NOMO-1 treated with dmso at 0.1 percent for 144 hours (cell line): ENCODE data around the gene DDN.

Experiments
- DNase-seq: peaks from one replicate; lab custom pipeline; 2025; ENCODE audit not compliant: unreplicated experiment; lab: John Stamatoyannopoulos, UW

The DDN gene

DNA sequence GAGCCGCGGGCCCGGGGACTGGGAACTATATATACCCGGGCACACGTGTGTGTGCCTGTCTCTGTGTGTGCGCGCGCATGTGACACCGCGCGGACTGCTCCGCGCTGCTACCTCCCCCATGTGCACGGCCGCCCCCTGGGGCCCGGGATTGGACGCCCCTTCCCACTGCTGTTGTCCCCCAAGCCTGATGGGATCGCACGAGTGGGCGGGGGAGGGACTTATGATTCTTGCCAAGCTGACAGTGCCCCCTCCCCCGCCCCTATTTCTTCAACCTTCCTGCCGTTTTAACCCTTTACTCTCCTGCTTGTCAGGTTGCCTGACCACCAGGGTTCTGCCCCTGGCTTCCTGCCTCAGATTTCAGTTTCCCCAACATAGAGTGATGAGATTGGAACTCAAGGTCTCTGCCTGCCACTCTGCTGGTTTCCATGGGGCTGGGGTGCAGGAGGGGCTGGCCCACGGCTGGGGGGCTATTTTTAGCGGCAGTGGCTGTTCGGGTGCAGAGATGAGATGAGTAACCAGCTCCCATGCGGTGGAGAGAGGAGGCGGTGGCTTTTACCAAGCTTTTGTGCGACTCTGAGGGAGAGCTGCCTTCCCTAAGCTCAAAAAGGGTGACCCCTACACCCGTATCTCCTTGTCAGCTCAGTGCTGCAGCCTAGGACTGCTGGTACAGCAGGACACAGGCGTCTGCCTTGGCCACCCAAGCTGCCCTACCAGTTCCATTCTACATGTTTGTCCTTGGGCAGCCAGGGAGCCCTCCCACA is at the start of gene DDN:
Gene DDN (minus strand): TSS at position 5 of the 761 bp plus-strand sequence. CDS start 88 bp downstream, outside the sequence.
- DNase-seq = no peak

DNA sequence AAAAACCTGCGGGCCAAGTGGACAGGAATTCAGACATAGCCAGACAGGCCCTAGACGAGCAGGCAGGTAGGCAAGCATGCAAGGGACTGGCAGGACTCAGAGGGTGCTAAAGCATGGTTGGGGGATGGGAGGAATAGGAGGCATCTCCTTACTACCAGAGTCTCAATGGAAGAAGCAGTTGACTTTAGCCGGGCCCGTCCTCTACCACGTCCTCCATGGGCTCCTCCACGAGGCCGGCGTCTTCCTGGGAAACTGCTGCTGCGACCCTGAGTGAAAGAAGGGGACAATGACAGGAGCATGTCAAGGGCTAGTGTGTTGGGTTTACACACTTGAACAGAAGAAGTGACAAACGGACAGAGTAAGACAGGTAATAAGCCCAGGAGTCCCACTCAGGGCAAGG is 49.8 kb upstream of the DDN start:
- no peak for DNase-seq

DNA sequence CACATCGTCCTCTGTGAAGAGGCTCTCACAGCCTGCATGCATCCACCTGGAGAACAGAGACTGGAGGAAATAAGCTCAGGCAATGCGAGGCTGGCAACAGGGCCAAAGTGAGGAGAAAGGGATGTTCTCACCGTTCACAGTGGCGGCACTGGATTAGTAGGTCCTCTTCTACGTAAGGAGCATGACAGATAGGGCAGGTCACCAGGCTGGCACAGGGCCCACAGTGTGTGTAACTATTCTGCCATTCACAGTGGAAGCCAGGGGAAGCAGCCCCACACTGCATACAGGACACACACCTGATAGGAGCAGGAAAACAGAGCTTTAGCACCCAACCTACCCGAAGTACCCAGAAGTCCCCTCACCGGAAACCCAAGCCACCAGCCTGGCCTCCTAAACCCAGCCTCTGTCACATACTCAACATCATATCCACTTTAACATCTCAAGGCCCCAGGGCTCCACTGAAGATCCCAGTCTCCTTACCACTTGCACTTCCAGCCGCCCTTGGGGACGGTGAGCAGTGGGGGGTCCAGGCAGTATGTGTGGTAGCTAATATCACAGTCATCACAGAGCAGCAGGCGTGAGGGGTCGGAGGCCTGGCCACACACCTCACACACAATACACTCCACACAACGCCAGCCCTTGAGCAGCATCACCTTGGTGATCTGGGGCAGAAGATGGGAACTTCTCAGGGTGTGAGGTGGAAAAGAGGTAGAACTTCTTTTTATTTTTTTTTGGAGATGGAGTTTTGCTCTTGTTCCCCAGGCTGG is 47.1 kb upstream of the DDN start:
- no peak for DNase-seq

DNA sequence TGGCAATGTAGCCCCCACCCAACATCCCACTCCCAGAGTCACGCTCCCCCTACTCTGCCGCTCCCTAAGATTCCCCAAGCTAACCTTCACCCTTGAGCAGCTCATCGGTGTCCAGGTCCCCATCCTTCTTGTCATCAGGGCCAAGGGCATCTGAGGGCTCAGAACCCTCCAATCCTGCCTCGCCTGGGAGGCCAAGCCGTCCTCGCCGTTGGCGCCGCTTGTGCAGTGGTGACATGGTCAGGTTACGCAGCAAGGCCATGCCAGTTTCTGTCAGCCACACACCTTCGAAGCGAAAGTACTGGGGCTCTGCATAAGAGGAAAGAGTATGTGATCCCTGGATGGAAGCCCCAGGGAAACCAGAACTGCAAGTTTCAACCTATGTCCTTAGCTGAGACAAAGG is 45.5 kb upstream of the DDN start:
- DNase-seq = no peak

DNA sequence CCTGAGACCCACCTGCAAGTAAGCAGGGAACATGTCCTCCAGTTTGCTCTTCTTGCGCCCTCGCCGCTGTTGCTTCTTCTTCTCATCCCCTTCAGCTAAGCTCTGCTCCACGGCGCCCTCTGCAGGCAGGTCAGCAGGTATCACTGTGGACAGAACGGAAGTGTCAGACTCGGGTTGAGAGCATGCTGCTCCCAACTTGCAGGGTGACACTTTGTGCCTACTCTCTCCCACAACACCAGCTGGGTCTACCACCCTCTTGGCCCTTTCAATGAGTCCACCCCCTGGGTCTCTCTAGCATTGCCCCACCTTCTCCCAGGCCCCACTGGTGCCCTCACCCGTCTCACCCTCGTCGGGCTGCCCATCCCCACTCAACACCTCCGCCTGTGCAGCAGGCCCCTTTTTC is 44.7 kb upstream of the DDN start:
- peak; percentile 65 for DNase-seq

DNA sequence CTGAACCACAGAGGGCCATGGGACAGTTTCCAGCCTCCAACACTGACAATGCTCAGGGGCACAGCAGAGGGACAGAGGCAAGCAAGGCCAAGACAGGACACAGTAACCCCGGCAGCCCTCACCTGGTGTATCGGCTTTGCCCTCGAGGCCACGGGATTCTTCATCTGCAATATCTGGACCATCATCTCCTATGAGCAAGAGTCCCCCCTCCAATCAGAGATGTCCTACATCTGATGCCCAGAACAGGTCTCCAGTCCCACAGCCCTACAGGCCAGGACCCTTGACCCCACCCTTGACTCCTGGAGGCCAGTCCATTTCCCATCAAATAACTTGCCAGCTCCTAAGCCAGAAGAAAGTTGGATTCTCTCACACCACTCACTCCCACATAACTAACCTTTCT is 44.1 kb upstream of the DDN start:
- DNase-seq = no peak

DNA sequence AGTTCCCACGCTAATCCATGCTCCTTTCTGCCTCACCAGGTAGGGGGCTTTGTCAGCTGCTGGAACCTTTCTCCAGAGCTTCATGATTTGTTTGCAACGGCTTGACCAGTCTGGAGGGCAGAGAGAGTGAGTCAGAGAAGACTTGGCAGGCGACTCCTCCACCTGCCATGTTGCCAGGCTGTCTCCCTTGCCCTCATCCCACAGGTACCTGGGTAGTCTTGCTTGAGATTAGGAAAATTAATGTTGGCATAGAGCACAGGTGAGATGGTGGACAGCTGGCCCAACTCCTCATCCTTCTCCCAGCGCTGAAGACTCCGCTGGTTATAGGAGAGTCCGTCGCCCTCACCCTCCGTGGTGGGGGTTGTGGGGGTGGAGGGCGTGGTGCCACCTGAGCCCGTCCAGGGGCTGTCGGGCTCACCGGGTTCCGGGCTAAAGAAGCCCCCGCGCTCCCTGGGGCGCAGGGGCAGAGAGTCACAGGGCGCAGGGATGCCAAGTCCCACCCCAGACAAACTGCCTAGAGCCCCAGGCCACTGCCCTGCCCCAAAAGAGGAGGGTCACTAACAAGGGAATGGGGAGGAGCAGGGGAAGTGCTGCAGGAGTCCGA is 42.8 kb upstream of the DDN start:
- no peak for DNase-seq

DNA sequence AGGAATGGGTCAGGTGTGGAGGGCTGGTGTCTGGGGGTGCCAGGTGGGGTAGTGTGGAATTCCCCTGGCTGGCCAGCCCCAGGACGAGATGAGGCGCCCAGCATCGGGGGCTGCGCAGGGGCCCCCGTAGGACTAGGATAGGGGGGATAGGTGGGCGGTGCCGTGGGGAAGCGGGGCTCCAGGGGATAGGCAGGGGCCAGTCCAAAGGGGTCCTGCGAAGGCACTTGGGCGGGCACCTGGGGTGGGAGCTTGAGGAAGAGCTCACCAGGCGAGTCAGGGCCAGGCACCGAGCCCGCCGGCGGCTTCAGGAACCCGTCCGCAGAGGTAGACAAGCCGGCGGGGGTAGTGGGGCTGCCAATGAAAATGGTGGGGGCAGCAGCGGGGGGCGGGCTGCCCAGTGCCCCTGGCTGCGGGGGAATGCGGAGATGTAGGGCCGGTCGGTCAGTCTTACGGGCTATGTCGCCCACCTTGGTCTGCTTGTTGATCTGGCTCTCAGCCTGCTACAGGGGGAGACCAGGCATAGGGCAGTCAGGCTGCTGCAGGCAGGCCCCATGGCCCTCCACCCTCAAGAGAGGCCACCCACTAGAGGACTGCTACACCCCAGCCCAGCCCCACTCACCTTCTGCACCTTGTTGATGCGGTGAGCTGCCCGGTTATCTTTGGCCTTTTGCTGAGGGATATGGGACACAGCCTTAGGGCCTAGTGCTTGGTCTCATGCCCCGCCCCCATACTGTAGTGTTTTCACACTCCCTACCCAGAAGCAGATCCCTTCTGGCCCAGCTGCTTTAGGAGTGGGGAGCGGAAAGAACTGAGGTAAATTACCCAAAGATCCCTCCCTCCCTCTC is 42.1 kb upstream of the DDN start:
- no peak for DNase-seq

DNA sequence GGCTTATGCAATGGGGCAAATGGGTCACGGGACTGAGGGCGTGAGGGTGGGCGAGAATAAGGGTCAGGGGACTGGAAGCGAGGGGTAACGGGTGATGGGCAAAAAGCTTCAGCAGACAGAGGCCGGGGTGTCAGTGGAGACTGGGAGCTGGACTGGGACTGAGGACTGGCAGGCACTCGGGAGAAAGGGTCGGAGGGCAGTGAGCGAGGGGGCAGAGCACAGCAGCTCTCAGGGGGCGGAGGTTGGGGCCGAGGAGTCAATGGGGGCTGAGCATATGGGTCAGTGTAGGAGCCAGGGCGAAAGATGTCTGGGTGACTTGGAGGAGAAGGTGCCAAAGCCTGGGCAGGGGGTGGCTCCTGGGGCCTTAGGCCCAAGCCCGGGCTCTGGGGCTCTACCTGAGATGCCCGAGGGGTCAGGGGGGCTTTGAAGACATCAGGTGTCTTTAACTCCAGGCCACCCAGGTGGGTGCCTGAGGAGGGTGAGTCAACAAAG is 41.2 kb upstream of the DDN start:
- DNase-seq = no peak

DNA sequence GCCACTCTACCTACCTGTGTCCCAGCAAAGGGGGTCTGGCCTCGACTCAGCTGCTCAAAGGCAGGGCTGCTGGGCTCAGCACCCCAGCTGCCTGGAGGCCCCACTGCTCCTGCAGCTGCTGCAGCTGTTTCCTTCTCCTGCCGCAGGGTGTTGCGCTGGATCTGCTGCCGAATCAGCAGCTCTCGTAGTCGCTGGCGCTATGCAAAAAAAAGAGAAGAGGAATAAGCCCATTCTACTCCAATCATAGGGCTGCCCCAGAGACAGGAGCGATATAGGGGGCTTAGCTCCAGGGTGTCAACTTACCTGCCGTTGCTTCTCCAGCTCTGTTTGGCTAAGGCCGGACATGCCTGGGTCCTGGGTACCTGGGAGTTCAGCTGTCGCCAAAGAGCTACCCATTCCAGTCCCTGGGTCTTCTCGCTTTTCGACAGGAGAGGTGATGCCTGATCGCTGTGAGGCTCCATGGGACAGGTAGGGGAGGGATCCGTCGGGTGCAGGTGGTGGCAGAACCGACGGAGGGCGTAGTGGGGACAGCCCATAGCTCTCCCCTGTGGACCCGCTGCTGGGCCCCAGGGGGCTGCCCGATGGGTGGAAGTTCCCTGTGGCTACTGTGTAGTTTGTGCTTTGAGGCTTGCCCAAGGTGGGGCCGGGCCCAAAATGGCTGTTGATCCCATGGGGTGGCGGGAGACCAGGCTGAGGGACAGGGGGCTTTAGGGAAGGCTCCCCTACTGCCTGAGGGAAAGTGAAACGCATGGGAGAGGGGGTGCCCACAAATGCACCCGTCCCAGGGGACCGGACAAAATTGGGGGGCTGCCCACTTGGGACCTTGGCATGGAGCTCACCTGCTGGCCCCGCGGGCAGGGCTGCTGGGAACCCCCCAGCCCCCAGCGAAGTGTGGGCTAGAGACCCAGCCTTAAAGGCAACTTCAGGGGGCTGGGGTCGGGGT is 40.5 kb upstream of the DDN start:
- no peak for DNase-seq

DNA sequence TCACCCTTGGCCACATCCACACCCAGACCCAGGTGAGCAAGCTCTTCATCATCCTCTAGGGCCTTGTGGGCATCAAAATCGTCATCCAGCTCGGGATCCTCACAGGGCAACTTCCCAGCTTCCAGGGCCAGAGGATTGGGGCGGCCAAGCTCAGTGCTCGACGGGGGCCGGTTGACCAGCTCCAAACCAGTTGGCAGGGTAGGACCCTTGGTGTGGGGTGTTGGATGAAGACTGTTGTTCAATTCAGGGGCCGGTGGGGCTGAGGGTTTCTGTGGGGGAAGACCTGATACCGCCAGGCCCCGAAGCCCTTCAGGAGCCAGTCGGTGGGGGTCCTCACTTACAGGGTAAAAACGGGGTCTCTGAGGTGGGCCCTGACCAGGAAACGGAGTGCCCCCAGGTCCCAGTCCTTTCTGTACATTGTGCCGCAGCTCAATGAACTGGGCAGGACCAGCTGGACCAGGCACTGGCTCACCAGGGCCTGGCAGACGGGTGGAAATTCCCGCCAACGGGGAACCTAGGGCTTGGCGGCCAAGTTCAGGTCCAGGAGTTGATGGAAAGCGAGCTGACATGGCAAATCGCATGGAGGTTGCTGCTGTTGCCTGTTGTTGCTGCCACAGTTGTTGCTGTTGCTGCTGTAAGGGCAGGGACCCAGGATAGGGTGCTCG is 39.2 kb upstream of the DDN start:
- no peak for DNase-seq

DNA sequence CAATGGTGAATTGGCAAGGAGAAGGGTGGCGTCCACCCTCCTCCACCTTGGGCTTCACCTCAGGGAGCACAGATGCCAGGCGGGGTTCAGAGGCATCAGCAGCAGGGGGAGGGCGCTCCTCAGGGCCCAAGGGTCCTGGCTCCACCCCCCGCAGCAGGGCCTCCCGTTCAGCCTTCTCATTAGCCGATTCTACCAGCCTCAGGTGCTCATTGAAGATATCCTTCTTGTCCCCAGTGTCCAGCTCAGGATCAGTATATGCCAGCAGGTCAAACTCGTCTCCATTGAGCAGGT is 38.7 kb upstream of the DDN start:
- no peak for DNase-seq

DNA sequence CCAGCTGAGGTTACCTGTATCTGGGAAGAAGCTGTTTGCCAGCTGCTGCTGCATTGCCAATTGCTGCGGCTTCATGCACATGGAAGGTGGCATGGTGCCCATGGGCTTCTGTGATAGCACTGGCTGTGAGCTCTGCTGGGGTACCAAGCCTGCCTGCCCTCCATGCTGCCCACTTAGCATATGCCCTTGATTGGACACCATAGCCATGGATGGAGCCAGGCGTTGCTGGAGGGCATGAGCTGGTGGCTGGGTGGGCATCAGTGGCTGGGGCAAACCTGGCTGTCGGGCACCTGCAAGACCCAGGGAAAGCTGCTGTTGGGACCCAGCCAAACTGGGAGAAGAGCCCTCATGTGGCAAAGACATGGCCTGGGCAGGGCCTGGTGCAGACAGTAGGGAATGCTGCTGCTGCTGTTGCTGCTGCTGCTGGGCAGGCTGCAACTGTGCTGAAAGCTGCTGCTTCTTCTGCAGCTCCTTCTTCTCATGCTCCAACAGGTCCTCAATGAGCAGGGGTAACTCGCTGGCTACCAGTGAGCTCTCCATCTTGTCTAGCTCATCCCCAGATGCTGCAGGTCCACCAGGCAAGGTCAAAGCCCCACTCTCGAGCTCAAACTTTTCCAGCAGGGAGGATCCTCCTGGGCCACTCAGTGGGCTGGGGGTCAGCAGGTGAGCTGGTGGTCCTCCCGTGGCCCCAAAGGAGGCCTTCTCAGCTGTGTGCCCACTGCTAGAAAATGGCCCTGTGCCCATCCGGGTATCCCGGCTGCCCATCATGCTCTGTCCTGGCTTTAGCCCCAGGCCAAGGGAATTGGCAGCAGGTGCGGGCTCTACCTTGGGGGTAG is 38.2 kb upstream of the DDN start:
- DNase-seq = no peak

DNA sequence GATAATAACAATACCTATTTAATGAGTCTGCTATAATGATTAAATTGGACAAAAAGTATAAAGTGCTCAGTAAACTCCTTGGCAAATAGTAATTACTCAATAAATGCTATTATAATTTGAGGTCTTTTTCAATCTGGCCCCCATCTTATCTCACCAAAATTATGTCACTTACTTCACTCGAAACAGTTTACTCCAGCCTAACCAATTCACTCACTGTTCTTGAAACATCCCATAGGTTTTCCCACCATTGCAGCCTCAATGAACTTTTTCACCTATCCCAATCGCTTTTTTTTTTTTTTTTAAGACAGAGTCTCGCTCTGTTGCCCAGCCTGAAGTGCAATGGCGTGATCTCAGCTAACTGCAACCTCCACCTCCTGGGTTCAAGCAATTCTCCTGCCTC is 36.9 kb upstream of the DDN start:
- no peak for DNase-seq

DNA sequence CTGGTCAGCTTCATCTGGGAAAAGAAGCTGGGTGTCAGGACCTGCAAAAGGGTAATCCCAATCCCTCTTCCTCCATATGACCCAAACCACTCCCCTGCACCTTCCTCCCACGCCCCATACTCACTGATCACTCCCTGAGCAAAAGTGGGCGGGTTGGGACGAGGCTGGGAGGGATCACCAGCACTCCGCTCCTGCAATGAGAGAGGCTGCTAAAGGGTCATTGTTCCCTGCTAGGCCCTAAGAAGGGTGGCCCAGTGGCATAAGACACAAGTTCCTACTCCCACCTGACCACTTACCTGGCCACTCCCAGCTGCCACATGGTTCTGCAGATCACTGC is 35.1 kb upstream of the DDN start:
- no peak for DNase-seq

DNA sequence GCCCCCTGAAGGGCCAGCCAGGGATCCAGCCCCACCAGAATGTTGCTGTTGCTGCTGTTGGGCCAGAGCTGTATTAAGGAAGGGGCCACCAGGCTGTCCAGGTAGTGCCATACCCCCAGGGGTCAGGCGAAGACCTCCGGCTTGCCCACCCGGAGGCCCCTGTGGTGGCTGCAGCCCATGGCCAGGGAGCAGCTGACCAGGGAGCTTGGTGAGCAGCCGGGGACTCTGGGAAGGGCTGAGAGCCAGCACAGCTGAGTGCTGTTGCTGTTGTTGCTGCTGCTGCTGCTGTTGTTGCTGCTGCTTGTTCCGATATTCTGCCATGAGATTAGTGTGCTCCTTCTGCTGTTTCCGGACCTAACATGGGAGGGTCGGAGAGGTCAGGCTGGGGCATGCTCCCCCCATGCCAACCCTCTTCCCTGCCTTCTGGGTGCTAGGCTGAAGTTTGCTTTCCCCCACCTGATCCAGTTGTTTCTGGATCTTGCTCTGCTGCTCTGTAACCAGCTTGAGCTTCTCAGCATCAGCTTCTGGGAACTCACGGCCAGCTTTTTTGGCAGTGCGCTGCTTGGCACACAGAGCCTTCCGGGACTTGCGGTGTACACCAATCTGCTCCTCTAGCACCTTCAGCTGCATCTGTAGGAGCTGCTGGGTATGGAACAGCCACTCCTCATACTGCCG is 34.6 kb upstream of the DDN start:
- no peak for DNase-seq

DNA sequence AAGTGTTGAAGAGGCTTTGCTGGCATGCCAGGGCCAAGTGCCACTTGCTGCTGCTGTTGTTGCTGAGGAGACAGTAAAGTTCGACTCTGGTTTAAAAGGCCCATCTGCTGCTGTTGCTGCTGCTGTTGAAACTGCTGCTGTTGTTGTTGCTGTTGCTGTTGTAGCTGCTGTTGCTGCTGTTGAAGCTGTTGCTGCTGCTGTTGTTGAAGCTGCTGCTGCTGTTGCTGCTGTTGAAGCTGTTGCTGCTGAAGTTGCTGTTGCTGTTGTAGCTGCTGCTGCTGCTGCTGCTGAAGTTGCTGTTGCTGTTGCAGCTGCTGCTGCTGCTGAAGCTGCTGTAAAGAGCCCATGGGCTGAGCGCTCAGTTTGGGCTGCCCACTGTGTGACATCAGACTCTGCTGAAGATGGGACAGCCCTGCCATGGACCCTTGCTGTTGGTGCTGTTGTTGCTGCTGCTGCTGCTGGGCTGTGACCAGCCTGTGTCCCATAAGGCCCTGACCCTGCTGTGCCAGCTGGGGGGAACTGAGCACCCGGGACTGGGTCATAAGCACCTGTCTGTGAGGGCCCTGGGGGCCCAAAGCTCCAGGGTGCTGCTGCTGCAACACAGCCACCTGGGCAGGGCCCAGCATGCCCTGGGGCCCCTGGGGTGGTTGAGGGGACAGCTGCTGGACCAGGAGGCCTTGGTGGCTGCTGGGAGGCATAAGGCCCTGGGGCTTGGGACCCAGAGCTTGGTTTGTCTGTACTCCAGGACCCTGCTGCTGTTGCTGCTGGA is 33.7 kb upstream of the DDN start:
- no peak for DNase-seq

DNA sequence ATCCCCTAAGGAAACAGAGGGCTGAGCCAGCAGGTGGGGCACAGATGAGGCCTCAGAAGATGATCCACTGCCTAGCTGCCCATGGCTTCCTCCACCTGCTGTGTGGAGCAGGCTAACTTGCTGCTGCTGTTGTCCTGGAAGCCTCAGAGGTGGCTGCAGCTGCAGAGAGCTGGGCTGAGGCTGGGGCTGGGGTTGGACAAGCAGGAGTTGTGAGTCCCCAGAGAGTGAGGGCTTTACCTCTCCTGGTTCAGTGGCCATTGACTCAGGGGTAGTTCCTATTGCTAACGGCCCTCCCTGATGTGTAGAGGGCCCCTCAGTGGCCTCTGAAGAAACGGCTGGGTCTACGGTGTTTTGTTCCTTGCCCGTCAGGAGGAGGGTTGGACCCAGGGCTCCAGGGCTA is 33.1 kb upstream of the DDN start:
- DNase-seq = no peak
